ENCODE data around the gene CTSD.

Gene CTSD

DNA sequence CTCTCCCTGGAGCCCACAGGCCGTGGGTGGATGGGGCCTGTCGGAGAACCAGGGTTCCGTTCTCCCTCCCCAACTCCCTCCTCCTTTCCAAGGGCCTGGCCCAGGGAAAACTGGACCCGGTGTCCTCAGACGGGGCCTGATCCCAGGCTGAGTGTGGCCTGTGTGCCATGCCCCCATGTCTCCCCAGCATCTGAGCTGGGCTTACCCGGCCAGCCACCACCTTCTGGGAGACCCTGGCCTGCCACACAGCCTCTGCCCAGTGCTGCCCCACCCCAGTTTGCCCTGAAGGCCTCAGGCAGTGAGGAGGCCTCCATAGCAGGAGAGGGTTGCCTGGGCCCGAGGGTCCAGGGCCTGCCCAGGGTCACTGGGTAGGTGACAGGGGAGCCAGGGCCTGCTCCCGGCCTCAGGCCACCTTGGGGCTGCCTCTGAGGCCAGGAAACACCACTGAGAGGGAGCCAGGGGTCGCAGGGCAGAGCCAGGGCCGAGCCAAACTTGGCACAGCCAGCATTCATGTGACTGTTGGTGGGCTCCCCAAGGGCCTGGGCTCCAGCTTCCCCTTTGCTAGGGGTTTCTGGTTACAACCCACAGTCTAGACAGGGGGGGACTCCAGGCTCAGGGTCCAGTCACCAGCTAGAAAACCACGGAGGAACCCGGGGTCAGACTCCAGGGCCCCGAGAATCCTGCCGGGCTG lies 12.7 kb downstream of the CTSD start:
- no peak for DNase-seq (ENCODE audit: extremely low spot score)
- no peak for TF ChIP-seq FOXM1 (IDR thresholded peaks at IDR 0.05; ENCODE audit: borderline replicate concordance)
- no peak for TF ChIP-seq ELF4 (IDR thresholded peaks at IDR 0.05)
- no peak for TF ChIP-seq HDGF (IDR thresholded peaks at IDR 0.05; ENCODE audit: borderline replicate concordance)
- TF ChIP-seq, protein P1, sequence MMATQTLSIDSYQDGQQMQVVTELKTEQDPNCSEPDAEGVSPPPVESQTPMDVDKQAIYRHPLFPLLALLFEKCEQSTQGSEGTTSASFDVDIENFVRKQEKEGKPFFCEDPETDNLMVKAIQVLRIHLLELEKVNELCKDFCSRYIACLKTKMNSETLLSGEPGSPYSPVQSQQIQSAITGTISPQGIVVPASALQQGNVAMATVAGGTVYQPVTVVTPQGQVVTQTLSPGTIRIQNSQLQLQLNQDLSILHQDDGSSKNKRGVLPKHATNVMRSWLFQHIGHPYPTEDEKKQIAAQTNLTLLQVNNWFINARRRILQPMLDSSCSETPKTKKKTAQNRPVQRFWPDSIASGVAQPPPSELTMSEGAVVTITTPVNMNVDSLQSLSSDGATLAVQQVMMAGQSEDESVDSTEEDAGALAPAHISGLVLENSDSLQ (IDR thresholded peaks at IDR 0.05): no peak
- TF ChIP-seq BHLHE40 (IDR thresholded peaks at IDR 0.05; ENCODE audit: borderline replicate concordance): no peak
- TF ChIP-seq TARDBP (IDR thresholded peaks at IDR 0.05): no peak
- no peak for TF ChIP-seq ARNT (IDR thresholded peaks at IDR 0.05)
- no peak for TF ChIP-seq CTBP1 (IDR thresholded peaks at IDR 0.05; ENCODE audit: borderline replicate concordance)
- TF ChIP-seq LEF1 (IDR thresholded peaks at IDR 0.05; ENCODE audit: borderline replicate concordance): no peak
- no peak for TF ChIP-seq ZNF384 (IDR thresholded peaks at IDR 0.05)
- TF ChIP-seq FOXA1 (IDR thresholded peaks at IDR 0.05): no peak
- TF ChIP-seq SUZ12 (IDR thresholded peaks at IDR 0.05): no peak
- no peak for TF ChIP-seq SP1 (IDR thresholded peaks at IDR 0.05)
- no peak for TF ChIP-seq NFRKB (IDR thresholded peaks at IDR 0.05)
- CTCF ChIA-PET: no interaction called here
- POLR2A ChIA-PET: interaction anchor here (0.7 to 2.5 kb wide), 2 partner anchors 13 to 58 kb away, joined by 3 to 10 read pairs; partner anchors contain the start of gene CTSD

DNA sequence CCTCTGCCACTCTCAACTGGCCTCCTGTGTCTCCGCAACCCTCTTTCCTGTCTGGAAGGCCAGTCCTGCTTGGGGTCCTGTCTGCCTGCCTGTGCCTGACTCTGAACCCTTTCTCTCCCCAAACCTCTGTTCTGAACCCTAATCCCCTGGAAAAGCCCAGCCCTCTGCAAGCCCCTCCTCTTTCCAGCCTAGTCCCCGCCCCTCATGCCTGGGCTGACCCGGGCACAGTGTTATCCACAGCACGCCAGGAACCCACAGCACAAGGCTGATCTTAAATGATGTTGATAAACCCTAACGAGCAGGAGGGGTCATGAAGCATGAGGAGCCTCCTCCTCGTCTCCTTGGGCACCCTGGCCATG lies 13.3 kb downstream of the CTSD start, which contains the start of gene IFITM10:
TSS of gene IFITM10 (minus strand) at position 115 of the 359 bp plus-strand sequence. CDS start 153 bp downstream, outside the sequence.
- ChIA-PET POLR2A (interaction anchor here (2.5 kb wide), 1 partner anchor 14 kb away, joined by 10 read pairs; the partner anchor contains the start of gene CTSD), CTCF (no interaction called here)
- no peak for DNase-seq (ENCODE audit: extremely low spot score)
- TF ChIP-seq HDGF (IDR thresholded peaks at IDR 0.05; ENCODE audit: borderline replicate concordance): no peak
- no peak for TF ChIP-seq ZNF384 (IDR thresholded peaks at IDR 0.05)
- no peak for TF ChIP-seq LEF1 (IDR thresholded peaks at IDR 0.05; ENCODE audit: borderline replicate concordance)
- TF ChIP-seq, protein P1 (IDR thresholded peaks at IDR 0.05): no peak
- TF ChIP-seq ARNT (IDR thresholded peaks at IDR 0.05): no peak
- TF ChIP-seq FOXA1 (IDR thresholded peaks at IDR 0.05): no peak
- no peak for TF ChIP-seq BHLHE40 (IDR thresholded peaks at IDR 0.05; ENCODE audit: borderline replicate concordance)
- no peak for TF ChIP-seq FOXM1 (IDR thresholded peaks at IDR 0.05; ENCODE audit: borderline replicate concordance)
- no peak for TF ChIP-seq SUZ12 (IDR thresholded peaks at IDR 0.05)
- no peak for TF ChIP-seq NFRKB (IDR thresholded peaks at IDR 0.05)
- no peak for TF ChIP-seq FOXK2 (IDR thresholded peaks at IDR 0.05)
- no peak for TF ChIP-seq ELF4 (IDR thresholded peaks at IDR 0.05)
- no peak for TF ChIP-seq CTBP1 (IDR thresholded peaks at IDR 0.05; ENCODE audit: borderline replicate concordance)

DNA sequence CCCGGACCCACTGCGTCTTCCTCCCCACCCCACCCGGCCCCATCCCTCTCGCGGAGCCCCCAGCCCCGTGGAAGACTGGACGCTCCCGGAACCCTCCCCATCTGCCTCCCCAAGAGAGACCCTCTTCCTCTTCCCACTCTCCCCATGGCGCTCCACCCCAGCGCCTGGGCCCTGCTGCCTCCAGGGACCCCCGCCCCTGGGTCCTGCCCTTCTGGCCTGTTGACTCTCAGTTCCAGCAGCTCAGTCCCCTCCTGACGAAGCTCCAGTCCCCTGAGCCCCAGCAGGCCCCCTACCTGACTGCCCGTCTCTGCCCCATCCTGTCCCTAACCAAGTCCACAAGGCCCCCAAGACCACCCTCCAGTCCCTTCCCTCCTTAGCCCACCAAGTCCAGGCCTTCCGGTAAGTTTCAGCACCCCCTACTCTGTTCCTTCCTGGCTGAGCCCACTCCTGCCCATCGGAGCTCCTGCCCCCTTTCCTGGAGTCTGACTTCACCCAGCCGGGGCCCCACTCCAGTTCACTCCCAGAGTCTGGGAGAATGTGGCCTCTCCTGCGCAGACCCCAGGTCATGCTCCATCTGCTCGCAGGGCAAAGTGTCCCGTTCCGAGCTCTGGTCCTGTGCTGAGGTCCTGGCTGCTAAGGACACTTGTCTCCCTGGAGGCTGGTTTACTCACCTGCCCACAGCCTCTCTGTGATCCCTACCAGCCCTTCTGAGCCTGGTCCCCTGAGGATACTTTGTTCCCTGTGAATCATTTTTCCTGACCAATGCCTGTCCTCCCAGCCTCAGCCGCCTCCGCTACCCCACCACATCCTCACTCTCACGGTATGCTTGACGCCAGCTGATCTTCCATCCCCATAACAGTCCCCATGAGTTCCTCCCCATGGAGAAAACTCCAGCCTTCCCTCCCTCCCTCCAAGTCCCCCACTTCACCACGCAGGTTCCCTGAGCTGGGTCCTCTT lies 14.1 kb downstream of the CTSD start:
- DNase-seq (ENCODE audit: extremely low spot score): no peak
- POLR2A ChIA-PET: interaction anchor here (2.5 kb wide), 1 partner anchor 14 kb away, joined by 10 read pairs; the partner anchor contains the start of gene CTSD
- TF ChIP-seq FOXK2 (IDR thresholded peaks at IDR 0.05) (no peak), ELF4 (IDR thresholded peaks at IDR 0.05) (no peak), SUZ12 (IDR thresholded peaks at IDR 0.05) (no peak), SP1 (IDR thresholded peaks at IDR 0.05) (no peak), FOXA1 (IDR thresholded peaks at IDR 0.05) (no peak), TARDBP (IDR thresholded peaks at IDR 0.05) (no peak), CTBP1 (IDR thresholded peaks at IDR 0.05; ENCODE audit: borderline replicate concordance) (no peak), FOXM1 (IDR thresholded peaks at IDR 0.05; ENCODE audit: borderline replicate concordance) (no peak), HDGF (IDR thresholded peaks at IDR 0.05; ENCODE audit: borderline replicate concordance) (no peak)
- CTCF ChIA-PET: no interaction called here

DNA sequence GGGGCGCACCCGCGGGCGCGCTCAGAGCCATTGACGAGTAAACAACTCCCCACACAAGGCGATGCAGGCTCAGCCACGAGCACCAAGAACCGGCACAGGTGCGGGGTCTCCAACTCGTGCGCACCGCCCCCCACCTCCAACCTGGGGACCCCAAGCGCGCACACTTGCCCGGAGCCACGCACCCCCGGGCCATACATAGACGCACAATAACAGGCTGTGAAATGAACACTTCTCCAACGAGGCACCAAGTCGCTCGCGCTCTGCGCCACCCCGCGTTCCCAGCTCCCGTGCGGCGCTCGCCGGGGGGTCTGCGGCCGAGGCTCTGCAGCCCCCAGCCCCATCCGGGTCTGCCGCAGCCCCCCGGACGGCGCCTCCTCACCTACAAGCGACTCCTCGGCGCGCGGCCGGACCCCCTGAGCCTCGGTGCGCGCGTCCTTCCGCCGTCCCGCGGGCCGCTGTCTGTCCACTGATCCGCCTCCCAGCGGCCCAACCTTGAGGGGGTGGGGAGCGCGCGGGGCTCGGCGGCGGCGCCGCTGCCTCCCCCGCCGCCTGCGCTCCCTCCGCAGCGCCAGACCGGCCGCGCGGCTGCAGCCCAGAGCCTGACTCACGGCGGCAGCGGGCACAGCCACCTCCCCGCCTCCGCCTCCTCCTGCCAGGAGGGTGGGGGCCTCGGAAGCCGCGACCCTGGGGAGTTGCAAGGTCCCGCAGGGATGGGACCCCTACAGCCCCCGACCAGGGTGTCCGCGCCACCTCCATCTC lies 14.9 kb downstream of the CTSD start:
- DNase-seq (ENCODE audit: extremely low spot score): no peak
- CTCF ChIA-PET: no interaction called here
- POLR2A ChIA-PET: interaction anchor here (2.5 kb wide), 1 partner anchor 15 kb away, joined by 10 read pairs; the partner anchor contains the start of gene CTSD
- no peak for TF ChIP-seq FOXA1 (IDR thresholded peaks at IDR 0.05)
- TF ChIP-seq ZNF384 (IDR thresholded peaks at IDR 0.05): no peak
- no peak for TF ChIP-seq LEF1 (IDR thresholded peaks at IDR 0.05; ENCODE audit: borderline replicate concordance)
- no peak for TF ChIP-seq L3MBTL2 (conservative IDR thresholded peaks at IDR 0.05)

DNA sequence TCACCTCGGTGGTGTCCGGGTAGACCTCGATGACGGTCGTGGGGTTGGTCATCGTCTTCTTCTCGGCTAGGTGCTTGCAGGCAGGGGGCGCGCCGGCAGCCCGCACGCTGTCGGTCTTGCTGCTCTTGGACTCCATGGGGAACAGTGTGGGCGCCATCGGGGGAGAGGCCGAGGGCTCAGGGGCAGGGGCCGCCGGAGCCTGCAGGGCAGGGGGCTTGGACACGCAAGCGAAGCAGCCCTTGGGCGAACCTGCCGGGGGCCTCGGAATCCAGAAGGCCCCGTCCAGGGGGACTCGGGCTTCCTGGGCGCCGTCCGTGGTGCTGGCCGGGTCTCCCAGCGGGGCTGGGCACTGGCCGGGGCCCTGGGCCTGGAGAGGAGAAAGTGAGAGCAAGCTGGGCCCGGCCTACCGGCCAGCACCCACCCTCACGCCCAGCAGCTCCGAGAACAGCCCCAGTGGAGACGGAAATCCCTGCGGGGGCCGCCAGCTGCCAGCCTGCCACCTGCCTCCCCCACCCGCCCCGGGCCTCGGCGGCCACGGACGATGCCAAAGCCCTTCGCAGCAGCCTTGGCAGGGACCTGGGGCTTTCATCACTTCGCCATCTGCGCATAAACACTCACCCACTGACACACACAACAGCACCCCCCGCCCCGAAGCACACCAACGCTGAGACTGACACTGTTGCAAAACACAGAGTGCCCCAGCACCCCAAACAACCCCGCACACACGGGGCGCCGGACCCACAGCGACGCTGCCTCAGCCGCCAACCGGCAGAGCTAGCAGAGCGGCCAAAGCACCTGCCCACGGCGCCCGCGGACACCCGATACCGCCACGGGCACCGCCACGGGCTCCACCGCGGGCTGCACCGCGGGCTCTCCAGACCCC lies 15.7 kb downstream of the CTSD start:
- CTCF ChIA-PET: no interaction called here
- no peak for TF ChIP-seq HDGF (IDR thresholded peaks at IDR 0.05; ENCODE audit: borderline replicate concordance)
- POLR2A ChIA-PET: no interaction called here
- DNase-seq (ENCODE audit: extremely low spot score): no peak

Data from HEK293T (cell line).